HEK293T (cell line): ENCODE data around the gene SLC22A4.

Experiments
- ARNT ChIP-seq: fragments of 450-650 bp; IDR thresholded peaks from 2 replicates; pipeline ENCODE4 v1.6.1; 2017; ENCODE audit warnings: mild to moderate bottlenecking
- BHLHE40 ChIP-seq: fragments of 450-650 bp; IDR thresholded peaks from 2 replicates; pipeline ENCODE4 v1.6.1; 2016; ENCODE audit warnings: mild to moderate bottlenecking, moderate library complexity, borderline replicate concordance
- ELF4 ChIP-seq: fragments of 450-650 bp; IDR thresholded peaks from 2 replicates; pipeline ENCODE4 v1.6.1; 2017; ENCODE audit warnings: antibody characterized with exemption
- FOXK2 ChIP-seq: fragments of 450-650 bp; IDR thresholded peaks from 2 replicates; pipeline ENCODE4 v1.6.1; 2016; ENCODE audit warnings: mild to moderate bottlenecking
- HDGF ChIP-seq: fragments of 450-650 bp; IDR thresholded peaks from 2 replicates; pipeline ENCODE4 v1.6.1; 2017; ENCODE audit warnings: antibody characterized with exemption, borderline replicate concordance
- L3MBTL2 ChIP-seq: fragments of 450-650 bp; conservative IDR thresholded peaks from 2 replicates; pipeline ENCODE4 v1.6.1; 2016; ENCODE audit warnings: mild to moderate bottlenecking
- NFRKB ChIP-seq: fragments of 450-650 bp; IDR thresholded peaks from 2 replicates; pipeline ENCODE4 v1.6.1; 2016; ENCODE audit warnings: mild to moderate bottlenecking, moderate library complexity
- SP1 ChIP-seq: fragments of 450-650 bp; IDR thresholded peaks from 2 replicates; pipeline ENCODE4 v1.6.1; 2017
- SUZ12 ChIP-seq: fragments of 450-650 bp; IDR thresholded peaks from 2 replicates; pipeline ENCODE4 v1.6.1; 2016; ENCODE audit warnings: mild to moderate bottlenecking
- TARDBP ChIP-seq: fragments of 450-650 bp; IDR thresholded peaks from 2 replicates; pipeline ENCODE4 v1.6.1; 2016
- ZNF384 ChIP-seq: fragments of 450-650 bp; IDR thresholded peaks from 2 replicates; pipeline ENCODE4 v1.6.1; 2016

DNA sequence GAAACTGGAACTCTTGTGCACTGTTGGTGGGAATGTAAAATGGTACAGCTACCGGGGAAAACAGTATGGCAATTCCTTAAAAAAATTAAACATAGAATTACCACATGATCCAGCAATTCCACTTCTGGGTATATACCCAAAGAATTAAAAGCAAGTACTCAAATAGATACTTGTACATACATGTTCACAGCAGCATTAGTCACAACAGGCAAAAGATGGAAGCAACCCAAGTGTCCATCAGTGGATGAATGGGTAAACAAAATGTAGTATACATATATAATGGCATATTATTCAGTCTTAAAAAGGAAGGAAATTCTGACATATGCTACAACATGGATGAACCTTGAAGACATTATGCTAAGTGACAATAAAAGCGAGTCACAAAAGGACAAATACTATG is 67.9 kb downstream of the SLC22A4 start:
- no peak for TF ChIP-seq NFRKB
- TF ChIP-seq BHLHE40 = no peak
- TF ChIP-seq SP1 = no peak
- no peak for TF ChIP-seq SUZ12
- no peak for TF ChIP-seq ARNT
- no peak for TF ChIP-seq L3MBTL2
- no peak for TF ChIP-seq ELF4
- TF ChIP-seq TARDBP = no peak
- no peak for TF ChIP-seq ZNF384
- no peak for TF ChIP-seq HDGF
- no peak for TF ChIP-seq FOXK2
